Measurements from ENCODE around the gene CLN5.
"Not testable (repeated sequence)": the region's sequence is repeated elsewhere in the genome, so short reads cannot be mapped to it uniquely, and the experiment has no call there.

CLN5 gene

DNA sequence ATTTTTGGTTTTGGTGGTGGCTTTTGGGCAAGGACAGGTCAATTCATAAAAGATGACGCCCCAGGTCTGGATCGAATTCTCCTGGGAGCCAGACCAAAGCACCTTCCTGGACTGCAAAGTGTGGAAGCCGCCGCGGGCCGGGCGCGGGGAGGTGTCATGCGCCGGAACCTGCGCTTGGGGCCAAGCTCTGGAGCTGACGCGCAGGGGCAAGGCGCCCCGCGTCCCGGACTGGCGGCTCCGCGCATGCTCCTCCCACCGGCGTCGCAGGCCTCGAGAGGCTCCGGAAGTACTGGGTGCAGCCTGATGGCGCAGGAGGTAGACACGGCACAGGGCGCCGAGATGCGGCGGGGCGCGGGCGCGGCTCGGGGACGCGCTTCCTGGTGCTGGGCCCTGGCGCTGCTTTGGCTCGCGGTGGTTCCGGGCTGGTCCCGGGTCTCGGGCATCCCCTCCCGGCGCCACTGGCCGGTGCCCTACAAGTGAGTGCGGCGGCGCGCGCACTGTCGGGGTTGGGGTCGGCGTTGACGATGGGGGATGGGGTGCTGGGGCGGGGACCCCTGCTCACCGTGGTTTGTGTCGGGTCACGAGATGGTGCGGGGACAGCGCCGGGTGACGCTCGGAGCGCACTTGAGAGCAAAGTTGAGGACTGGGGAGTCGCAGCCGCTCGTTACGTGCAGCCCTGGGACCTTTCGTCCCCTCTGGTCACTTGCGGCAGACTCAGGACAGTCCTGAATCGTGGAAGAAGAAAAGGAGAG, at the start of gene CLN5:
TSS of gene CLN5 (plus strand) at position 286 of the 752 bp plus-strand sequence. CDS start at position 304, 18 bp downstream.
- peak; percentile 93 for DNase-seq

GRCh38 chr13:76942363-76942762, 49.5 kb upstream of the CLN5 start:
- no peak for DNase-seq

DNA sequence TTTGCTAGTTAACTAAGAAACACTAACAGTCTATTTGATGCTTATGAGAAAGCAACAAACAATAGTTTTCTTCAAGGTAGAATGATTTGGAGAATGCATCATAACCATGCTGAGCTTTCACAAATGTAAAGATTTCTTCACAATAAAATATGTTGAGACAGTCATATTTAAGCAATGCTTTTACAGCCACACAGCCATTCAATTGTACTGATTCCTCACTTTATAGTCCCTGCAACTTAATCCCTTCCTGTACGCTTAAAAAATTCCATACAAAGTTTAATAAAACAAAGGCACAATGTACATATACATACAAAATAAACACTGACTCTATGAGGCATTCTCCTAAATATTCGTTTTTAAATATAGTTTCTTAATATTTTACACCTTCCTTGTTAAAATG, 48.2 kb upstream of the CLN5 start:
- DNase-seq: no peak

DNA sequence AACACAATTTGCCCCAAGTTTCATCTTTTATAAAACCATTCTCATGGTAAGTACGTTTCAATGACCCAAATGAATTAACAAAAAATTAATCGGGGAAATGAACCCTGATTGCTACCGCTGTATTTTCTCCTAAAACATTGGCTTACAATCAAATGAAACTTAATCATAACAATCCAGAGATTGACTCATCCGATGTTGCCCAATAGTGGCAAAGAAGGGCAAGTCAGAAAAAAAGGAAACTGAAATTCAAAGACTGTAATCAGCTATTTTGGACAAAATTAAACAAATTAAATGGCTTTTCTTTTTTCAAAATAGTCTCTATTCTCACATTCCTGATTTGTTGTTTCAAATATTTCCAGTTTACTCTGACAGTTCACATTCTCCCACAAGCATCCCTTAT, 47.4 kb upstream of the CLN5 start:
- no peak for DNase-seq

GRCh38 chr13:76948149-76948548, 43.7 kb upstream of the CLN5 start, which contains the start of gene ACOD1:
Gene ACOD1 (plus strand): TSS chr13:76948511. CDS start chr13:76948559, 48 bp downstream.
- DNase-seq: no peak

DNA sequence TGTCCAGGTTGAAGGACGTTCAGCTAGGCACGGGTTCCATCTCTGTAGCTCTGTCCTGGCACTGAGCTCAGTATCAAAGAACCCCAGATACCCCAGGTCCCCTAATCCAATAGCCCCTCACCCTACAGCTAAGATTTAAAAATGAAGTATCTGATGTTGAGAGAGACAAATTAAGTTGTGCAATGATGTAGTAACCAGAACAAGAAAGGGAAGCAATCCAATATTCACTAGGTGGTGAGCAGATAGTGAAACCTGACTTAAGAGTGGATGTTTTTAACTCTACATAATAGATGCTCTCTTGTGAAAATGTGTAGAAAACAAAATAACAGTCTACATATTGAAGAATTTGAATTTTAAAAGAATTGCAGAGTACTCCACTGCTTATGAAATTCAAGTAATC, 41.8 kb upstream of the CLN5 start:
- no peak for DNase-seq

GRCh38 chr13:76953968-76954367, 37.9 kb upstream of the CLN5 start:
- no peak for DNase-seq

- no peak for DNase-seq
Observed at GRCh38 chr13:76954538-76954937, 37.3 kb upstream of the CLN5 start.

- no peak for DNase-seq
Observed at GRCh38 chr13:76955193-76955592, 36.7 kb upstream of the CLN5 start.

DNA sequence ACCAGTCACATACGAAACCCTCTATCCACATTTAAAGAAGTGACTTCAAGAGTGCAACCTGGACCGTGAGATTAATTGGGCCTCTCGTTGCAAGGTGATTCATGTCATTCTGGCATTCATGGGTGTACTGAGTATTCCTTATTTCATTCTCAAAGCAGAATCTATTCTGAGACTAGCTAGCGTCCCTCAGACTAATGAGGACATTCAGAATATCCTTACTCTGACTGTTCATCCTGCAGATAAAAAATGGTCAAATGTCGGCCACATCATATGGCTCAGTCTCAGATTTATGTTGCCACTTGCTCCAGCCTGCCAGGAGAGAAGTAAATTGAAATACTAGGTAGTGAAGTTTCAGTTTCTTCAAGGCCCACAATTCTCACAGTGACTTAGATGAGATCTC, 36.2 kb upstream of the CLN5 start:
- no peak for DNase-seq

GRCh38 chr13:76958841-76959432, 32.9 kb upstream of the CLN5 start:
- DNase-seq: no peak

DNA sequence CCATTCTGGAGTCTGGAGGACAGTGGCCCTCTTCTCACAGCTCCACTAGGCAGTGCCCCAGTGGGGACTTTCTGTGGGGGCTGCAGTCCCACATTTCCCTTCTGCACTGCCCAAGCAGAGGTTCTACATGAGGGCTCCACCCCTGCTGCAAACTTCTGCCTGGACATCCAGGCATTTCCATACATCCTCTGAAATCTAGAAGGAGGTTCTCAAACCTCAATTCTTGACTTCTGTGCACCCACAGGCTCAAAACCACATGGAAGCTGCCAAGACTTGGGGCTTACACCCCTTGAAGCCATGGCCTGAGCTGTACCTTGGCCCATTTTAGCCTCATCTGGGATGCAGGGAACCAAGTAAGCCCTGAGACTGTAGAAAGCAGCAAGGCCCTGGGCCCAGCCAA, 32.1 kb upstream of the CLN5 start:
- DNase-seq: not testable (repeated sequence)

DNA sequence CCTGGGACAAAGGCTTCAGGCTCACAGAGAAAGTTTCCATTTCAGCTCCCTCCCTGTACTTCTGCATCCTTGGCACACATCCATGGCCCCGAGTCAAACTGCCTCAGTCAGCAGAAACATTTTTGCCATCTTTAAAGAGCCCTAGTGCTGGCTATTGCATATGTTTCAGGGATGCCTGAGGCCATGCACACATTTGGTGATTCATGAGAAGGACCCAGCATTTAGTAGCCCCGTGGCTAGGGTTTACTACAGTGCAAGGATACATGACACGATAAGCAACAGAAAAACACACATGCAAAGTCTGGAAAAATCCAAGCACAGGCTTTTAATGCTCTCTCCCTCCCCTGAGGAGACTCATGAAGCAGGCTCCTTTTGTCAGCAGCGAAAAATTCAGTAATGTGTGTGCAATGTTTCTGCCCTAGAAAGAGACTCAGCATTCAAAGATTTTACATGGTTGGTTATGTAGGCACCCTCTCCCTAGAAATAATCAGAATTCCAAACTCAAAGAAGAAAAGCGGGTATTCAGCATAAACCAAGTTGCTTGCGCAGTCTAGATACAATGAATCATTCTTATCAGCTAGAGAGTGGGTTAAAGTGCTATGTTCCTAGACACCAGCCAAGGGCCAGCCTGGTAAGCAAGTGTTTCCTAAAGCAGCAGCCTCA, 26.0 kb upstream of the CLN5 start:
- no peak for DNase-seq

- no peak for DNase-seq
Observed at GRCh38 chr13:76967031-76967430, 24.9 kb upstream of the CLN5 start.

- no peak for DNase-seq
Observed at GRCh38 chr13:76968041-76968440, 23.8 kb upstream of the CLN5 start.

DNA sequence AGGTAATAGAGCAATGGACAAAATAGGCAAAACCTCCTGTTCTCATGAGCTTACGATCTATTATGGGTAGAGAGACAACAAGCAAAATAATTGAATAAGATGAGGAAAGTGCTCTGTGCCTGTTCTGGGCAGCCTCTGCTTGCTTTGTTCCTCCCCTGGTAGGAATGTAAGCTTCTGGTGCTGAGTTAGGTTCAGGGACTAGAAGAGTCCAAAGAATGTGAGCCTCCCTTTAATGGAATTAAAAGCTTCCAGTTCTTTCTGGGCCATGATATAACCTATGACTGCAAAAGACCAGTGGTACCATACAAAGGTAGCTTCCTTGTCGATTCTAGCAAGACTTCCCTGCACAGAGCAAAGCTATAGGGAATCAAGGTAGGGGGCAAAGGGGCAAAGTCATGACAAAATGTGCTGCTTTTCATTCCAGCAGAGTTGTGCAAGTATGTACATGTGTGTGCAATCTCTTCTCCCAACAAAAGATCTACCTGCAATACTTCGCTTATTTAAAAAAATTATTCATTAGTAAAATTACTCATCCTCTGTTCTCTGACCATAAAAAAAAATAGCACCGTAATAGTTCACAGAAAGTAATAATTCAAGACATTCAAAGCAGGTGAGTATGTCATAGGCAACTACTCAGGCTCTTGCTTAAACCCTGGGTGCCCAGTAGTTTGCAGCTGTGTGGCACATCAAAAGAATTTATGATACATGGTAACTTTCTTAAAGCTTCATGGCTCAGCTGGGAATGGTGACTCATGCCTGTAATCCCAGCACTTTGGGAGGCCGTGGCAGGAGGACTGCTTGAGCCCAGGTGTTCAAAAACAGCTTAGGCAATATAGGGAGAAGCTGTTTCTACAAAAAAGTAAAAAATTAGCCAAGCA, 22.2 kb upstream of the CLN5 start:
- no peak for DNase-seq

GRCh38 chr13:76971215-76971614, 20.7 kb upstream of the CLN5 start:
- no peak for DNase-seq

DNA sequence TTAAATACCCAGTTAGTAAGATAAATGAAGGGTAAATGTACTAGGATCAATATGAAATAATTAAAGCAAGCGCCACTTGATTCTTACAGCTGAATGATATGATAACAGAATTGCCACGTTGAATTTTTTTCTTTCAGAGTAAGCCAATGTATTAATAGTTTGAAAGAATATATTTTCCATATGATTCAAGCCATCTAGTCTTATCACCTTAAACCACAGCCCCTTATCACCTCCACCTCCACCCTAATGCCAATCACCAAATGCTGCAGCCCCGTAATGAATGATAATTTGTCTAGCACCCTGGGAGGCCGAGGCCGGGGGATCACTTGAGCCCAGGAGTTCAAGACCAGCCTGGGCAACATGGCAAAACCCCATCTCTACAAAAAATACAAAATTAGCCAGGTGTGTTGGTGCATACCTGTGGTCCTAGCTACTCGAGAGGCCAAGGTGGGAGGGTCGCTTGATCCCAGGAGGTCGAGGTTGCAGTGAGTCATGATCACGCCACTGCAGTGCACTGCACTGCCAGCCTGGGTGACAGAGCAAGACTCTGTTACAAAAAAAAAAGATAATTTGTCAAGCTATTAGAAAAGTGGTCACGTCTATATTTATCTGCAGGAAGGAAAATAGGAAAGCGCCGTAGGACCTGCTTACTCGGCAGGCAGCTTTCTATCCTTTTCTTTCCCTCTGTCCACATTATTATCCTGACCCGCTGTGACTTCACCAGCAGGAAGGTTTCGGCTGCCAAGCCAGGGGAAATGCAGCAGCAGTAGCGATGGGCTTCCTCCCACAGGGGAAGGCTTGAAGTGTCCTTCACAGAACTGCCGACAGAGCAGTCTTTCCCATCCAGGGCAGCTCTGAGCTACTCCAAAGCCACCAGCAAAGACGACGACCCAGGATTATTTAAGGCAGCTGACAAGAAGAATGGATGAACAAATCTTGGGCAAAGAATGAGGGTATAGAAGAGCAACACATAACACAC, 19.7 kb upstream of the CLN5 start:
- no peak for DNase-seq

DNA sequence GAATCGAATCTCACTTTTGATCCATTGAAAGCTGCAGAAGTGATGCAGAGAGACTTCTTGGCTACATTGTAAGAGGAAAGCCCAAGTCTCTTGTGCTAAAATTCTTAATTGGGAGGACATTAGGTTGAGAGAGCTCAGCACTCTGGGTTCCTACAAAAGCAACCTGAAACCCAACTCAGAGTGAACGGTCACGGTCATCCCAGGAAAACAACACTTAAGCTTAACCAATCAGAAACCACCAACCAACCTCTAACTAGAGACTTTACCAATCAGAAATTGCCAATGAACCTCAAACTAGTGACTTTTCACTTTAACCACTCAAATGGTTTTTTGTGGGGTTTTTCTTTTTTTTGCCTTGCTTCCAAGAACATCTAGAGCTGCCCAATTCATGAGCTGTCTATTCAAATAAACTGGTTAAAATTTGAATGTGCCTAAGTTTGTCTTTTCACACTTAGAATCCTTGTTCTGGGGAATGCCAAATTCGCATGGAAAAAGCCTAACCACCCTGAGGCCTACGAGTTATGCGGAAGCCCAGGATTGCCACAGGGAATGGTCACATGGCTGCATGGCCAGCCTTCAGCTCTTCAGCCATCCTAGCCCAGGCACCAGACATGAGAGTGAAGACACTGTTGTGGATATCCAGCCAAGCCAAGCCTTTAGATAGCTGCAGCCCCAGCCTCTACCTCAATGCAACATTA, 17.8 kb upstream of the CLN5 start:
- no peak for DNase-seq

GRCh38 chr13:76974618-76974975, 17.3 kb upstream of the CLN5 start:
- DNase-seq: no peak

- no peak for DNase-seq
Observed at GRCh38 chr13:76975863-76976262, 16.0 kb upstream of the CLN5 start.

All from activated CD8-positive, alpha-beta memory T cell treated with anti-CD3 and anti-CD28 coated beads, Interleukin-2, amount 50 U/mL, for 4 hours (primary cell).